ENCODE measurements around the gene SERGEF.

GRCh38 chr11:17967661-17968060 is 45.2 kb downstream of the SERGEF start:
- no peak for TF ChIP-seq MAX (IDR thresholded peaks at IDR 0.05; ENCODE audit: low read depth)
- no peak for TF ChIP-seq NRF1 (IDR thresholded peaks at IDR 0.05; ENCODE audit: low read depth, low read length)
- TF ChIP-seq CTCF (IDR thresholded peaks at IDR 0.05), result no peak
- no peak for TF ChIP-seq TAF1 (IDR thresholded peaks at IDR 0.05; ENCODE audit: borderline replicate concordance, low read depth, low read length)
- TF ChIP-seq EZH2phosphoT487 (IDR thresholded peaks at IDR 0.05; ENCODE audit: borderline replicate concordance, low read depth), result no peak
- no peak for TF ChIP-seq YY1 (IDR thresholded peaks at IDR 0.05; ENCODE audit: low read depth)

All from SK-N-SH (cell line).